ENCODE measurements around the gene EXOC3L2.
A peak's percentile ranks its signal among the peaks of the same experiment; 100 is the strongest.

Gene EXOC3L2

DNA sequence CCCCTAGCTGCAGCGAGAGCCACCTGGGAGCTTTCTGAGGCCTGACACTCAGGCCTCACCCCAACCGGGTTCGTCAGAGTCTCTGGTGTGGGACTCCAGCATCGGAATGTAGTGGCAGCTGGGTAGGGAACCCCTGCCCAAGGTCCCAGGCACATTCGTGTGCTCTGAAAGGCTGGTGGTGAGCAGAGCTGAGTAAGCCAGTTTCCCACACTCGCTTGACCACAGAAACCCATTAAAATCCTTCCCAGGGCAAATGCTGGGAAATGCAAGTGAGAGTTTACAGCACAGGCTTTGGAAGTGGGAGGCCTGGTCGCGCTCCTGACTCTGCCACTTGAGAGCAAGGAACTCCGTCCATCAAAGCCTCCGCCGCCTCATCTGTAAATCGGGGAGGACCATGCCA, 71.4 kb downstream of the EXOC3L2 start:
- TF ChIP-seq, protein P1, sequence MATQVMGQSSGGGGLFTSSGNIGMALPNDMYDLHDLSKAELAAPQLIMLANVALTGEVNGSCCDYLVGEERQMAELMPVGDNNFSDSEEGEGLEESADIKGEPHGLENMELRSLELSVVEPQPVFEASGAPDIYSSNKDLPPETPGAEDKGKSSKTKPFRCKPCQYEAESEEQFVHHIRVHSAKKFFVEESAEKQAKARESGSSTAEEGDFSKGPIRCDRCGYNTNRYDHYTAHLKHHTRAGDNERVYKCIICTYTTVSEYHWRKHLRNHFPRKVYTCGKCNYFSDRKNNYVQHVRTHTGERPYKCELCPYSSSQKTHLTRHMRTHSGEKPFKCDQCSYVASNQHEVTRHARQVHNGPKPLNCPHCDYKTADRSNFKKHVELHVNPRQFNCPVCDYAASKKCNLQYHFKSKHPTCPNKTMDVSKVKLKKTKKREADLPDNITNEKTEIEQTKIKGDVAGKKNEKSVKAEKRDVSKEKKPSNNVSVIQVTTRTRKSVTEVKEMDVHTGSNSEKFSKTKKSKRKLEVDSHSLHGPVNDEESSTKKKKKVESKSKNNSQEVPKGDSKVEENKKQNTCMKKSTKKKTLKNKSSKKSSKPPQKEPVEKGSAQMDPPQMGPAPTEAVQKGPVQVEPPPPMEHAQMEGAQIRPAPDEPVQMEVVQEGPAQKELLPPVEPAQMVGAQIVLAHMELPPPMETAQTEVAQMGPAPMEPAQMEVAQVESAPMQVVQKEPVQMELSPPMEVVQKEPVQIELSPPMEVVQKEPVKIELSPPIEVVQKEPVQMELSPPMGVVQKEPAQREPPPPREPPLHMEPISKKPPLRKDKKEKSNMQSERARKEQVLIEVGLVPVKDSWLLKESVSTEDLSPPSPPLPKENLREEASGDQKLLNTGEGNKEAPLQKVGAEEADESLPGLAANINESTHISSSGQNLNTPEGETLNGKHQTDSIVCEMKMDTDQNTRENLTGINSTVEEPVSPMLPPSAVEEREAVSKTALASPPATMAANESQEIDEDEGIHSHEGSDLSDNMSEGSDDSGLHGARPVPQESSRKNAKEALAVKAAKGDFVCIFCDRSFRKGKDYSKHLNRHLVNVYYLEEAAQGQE (IDR thresholded peaks at IDR 0.05; ENCODE audit: insufficient read depth in 1 of 2, low read depth in 2 of 2, low read length in 2 of 2): no peak
- TF ChIP-seq TAF1 (IDR thresholded peaks at IDR 0.05; ENCODE audit: borderline replicate concordance, insufficient read depth, low read length) (no peak), POLR2AphosphoS5 (IDR thresholded peaks at IDR 0.05; ENCODE audit: low read depth, low read length) (no peak), SIN3A (IDR thresholded peaks at IDR 0.05; ENCODE audit: borderline replicate concordance, insufficient read depth, low read length) (no peak), FOXP2 (optimal IDR thresholded peaks at IDR 0.05; ENCODE audit: borderline replicate concordance, extremely low read depth, extremely low read length, insufficient read depth) (no peak)

DNA sequence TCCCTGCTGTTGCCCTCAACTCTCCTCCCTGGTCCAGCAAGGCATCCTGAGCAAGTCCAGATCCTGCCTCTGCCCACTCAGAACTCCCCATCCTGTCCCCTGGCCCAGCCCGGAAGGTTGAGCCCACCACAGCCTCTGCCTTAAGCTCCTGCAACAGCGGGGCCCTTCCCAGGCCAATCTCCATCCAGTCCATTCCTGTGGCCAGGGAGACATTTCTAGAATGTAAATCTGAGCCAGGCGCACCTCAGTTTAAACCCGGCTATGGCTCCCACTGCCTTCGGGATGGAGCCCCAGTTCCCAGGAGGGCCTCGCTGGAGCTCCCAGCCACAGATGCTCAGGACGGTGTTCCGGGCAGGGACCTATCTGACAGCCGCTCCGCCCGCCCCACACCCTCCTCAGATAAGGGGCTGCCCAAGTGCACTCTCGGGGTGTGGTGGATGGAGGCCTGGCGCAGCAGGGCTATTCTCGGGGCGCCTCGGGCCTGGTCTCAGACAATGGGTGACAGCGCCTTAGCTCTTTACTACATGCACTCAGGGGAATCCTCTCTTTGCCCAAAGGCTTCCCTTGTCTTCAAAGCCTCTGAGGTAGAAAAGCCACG, 72.5 kb downstream of the EXOC3L2 start:
- TF ChIP-seq SIN3A (IDR thresholded peaks at IDR 0.05; ENCODE audit: borderline replicate concordance, insufficient read depth, low read length) (no peak), TAF1 (IDR thresholded peaks at IDR 0.05; ENCODE audit: borderline replicate concordance, insufficient read depth, low read length) (no peak), POLR2AphosphoS5 (IDR thresholded peaks at IDR 0.05; ENCODE audit: low read depth, low read length) (no peak)

DNA sequence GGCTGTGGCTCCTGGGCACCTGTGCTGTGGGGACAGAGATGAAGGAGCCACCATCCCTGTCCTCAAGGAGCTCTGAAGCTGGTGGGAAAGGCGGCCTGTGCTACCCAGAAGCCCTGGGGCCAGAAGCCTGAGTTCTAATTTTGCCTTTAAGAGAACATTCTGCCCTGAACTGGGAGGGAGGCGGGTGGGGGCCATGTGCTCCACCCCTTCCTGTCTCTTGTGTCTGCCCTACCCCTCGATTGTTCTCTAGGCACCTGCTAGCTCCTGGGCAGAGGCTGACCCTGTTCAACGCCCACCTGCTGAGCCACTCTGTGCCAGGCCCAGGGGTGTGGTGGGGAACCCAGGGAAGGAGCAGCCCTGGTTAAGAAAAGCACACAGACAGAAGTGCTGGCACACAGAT, 73.0 kb downstream of the EXOC3L2 start:
- TF ChIP-seq SIN3A (IDR thresholded peaks at IDR 0.05; ENCODE audit: borderline replicate concordance, insufficient read depth, low read length) (no peak), FOXP2 (optimal IDR thresholded peaks at IDR 0.05; ENCODE audit: borderline replicate concordance, extremely low read depth, extremely low read length, insufficient read depth) (no peak), TAF1 (IDR thresholded peaks at IDR 0.05; ENCODE audit: borderline replicate concordance, insufficient read depth, low read length) (no peak), POLR2AphosphoS5 (IDR thresholded peaks at IDR 0.05; ENCODE audit: low read depth, low read length) (no peak)
- TF ChIP-seq, protein P1 (IDR thresholded peaks at IDR 0.05; ENCODE audit: insufficient read depth in 1 of 2, low read depth in 2 of 2, low read length in 2 of 2): no peak

DNA sequence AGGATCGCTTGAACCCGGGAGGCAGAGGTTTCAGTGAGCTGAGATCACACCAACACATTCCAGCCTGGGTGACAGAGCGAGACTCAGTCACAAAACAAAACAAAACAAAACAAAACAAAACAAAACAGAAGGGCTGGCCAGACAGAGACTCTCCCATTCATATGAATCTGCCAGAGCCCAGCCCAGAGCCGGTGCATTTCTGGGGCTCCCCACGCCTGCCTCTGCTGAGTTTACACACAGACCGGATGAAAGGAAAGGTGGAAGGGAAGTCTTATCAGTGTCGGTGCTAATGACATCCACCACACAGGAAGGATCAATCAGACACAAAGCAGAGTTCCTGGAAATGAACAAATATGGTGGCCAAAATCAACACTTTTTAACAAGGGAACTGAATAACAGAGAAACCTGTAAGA, 74.0 kb downstream of the EXOC3L2 start:
- TF ChIP-seq TAF1 (IDR thresholded peaks at IDR 0.05; ENCODE audit: borderline replicate concordance, insufficient read depth, low read length): no peak
- no peak for TF ChIP-seq FOXP2 (optimal IDR thresholded peaks at IDR 0.05; ENCODE audit: borderline replicate concordance, extremely low read depth, extremely low read length, insufficient read depth)
- TF ChIP-seq SIN3A (IDR thresholded peaks at IDR 0.05; ENCODE audit: borderline replicate concordance, insufficient read depth, low read length): peak; percentile 57; the same call in 1 of the 2 replicates
- peak; percentile 36; the same call in 1 of the 2 replicates for TF ChIP-seq POLR2AphosphoS5 (IDR thresholded peaks at IDR 0.05; ENCODE audit: low read depth, low read length)
- TF ChIP-seq, protein P1 (IDR thresholded peaks at IDR 0.05; ENCODE audit: insufficient read depth in 1 of 2, low read depth in 2 of 2, low read length in 2 of 2): peak in 1 of 2 experiments; percentile 68; a peak in 2 of 4 replicates

DNA sequence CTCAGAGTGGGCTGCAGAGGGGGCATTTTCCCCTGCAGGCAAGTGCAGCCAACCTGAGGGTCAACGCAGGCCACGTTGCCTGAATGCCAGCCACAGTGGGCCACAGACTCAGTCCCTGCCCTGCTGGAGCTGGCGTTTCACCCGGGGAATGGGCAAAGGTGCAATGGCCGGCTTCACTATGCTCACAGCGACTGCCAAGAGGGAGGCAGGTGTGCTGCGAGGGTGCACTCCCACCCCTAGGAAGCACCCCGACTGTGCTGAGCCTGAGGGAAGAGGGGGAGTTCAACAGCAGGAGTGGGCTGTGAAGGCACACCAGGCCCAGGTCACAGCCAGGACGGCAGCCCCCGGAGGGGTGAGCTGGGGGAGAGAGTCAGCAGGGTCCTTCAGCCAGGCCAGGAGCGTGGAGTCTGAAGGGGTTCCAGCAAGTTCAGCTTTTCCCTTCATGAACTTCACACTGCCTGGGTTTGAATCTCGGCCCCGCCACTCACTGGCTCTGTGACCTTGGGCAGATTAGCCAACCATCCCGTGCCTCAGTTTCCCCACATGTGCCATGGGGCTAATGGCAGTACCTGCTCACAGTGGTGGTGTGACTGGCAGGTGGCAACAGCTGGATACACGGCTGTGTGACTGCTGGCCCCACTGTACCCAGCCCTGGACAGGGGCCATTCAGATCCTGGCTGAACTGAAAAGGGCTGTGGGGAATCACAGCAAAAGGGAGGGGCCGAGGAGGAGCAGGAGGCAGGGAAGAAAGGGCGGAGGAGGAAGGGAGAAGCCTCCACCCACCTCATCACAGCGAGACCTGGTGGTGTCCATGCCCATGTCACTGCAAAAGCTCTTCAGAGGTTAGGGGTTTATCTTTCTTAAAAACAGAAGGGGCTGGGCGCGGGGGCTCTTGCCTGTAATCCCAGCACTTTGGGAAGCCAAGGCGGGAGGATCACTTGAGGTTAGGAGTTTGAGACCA, 74.8 kb downstream of the EXOC3L2 start:
- TF ChIP-seq, protein P1 (IDR thresholded peaks at IDR 0.05; ENCODE audit: insufficient read depth in 1 of 2, low read depth in 2 of 2, low read length in 2 of 2): no peak
- TF ChIP-seq TAF1 (IDR thresholded peaks at IDR 0.05; ENCODE audit: borderline replicate concordance, insufficient read depth, low read length) (no peak), FOXP2 (optimal IDR thresholded peaks at IDR 0.05; ENCODE audit: borderline replicate concordance, extremely low read depth, extremely low read length, insufficient read depth) (peak; percentile 48), SIN3A (IDR thresholded peaks at IDR 0.05; ENCODE audit: borderline replicate concordance, insufficient read depth, low read length) (no peak), POLR2AphosphoS5 (IDR thresholded peaks at IDR 0.05; ENCODE audit: low read depth, low read length) (no peak)

Data from PFSK-1 (cell line).